K562 (cell line): ENCODE results near the gene PCDH19. TPM values are rescaled to one million over a fixed set of nuclear protein-coding genes. Genes with fewer than 3 reads are reported as not detected.

Source experiments
- ATAC-seq: fragments of 200-7000 bp; cut with Tn5 transposase; 3 replicates; pipeline ENCODE4 v1.9.1; 2020; ENCODE audit warnings: moderate library complexity
- BruUV-seq: library from RNA; stranded (reverse); fragments of 400-500 nt; replicated peaks from 2 replicates; lab custom pipeline; 2021; lab: Mats Ljungman, UMichigan
- CTCF ChIA-PET: fragments of 300-600 bp; formaldehyde crosslinking; extraction: SDS; loops from one replicate; lab custom pipeline; 2021; ENCODE audit warnings: low intra/inter-chr PET ratio; lab: Yijun Ruan, JAX
- POLR2A ChIA-PET: fragments of 300-600, 350-650 bp; sonication (Branson Sonifier 250); formaldehyde crosslinking; extraction: SDS; loops from one replicate; lab custom pipeline; 2021; ENCODE audit warnings: antibody characterized with exemption, inconsistent platforms; lab: Yijun Ruan, JAX
- DNase-seq, 4 experiments: peaks; one replicate each; pipeline versions ENCODE4 v3.0.0 to v3.0.0-alpha.2; 2011 to 2018; ENCODE audit warnings: low spot score in 3 of 4, mixed read lengths in 3 of 4; ENCODE audit errors: extremely low read depth in 1 of 4
- FAIRE-seq: peaks from 2 replicates; lab custom pipeline; 2011; peaks lifted over from hg19 to GRCh38; lab: Jason Lieb, UNC
- H2AFZ ChIP-seq: 2 replicates; pipeline ENCODE4 v1.6.0; 2011; ENCODE audit warnings: low read depth, low read length, control low read depth, inconsistent platforms
- H3K27ac ChIP-seq: fragments of 200-600 bp; 3 replicates; pipeline ENCODE4 v1.8.0; 2011; ENCODE audit warnings: low read depth, mild to moderate bottlenecking, control low read depth, inconsistent platforms, low read length, moderate library complexity, mixed read lengths; ENCODE audit errors: extremely low read depth
- H3K27me3 ChIP-seq, 2 experiments: fragments of 300-600 bp in 1 of 2; 2 replicates in 1 of 2; 3 replicates in 1 of 2; pipeline versions ENCODE4 v1.6.0 to v1.8.0; 2011; ENCODE audit warnings: inconsistent platforms in 2 of 2, low read length in 2 of 2, mild to moderate bottlenecking in 1 of 2, mixed read lengths in 1 of 2, moderate library complexity in 1 of 2; ENCODE audit not compliant: control insufficient read depth in 2 of 2, insufficient read depth in 2 of 2
- H3K36me3 ChIP-seq: fragments of 300-600 bp; 3 replicates; pipeline ENCODE4 v1.8.0; 2011; ENCODE audit warnings: mild to moderate bottlenecking, low read length, inconsistent platforms; ENCODE audit not compliant: control insufficient read depth, insufficient read depth
- H3K4me1 ChIP-seq, 2 experiments: fragments of 200-600 bp in 1 of 2; replicated peaks in 1 of 2; 2 replicates in 1 of 2; 3 replicates in 1 of 2; pipeline versions ENCODE4 v1.5.1 to v1.8.0; 2011; ENCODE audit warnings: inconsistent platforms in 2 of 2, low read length in 2 of 2, mild to moderate bottlenecking in 1 of 2, mixed read lengths in 1 of 2, moderate library complexity in 1 of 2; ENCODE audit not compliant: control insufficient read depth in 2 of 2, insufficient read depth in 2 of 2
- H3K4me2 ChIP-seq: 2 replicates; pipeline ENCODE4 v1.6.1; 2011; ENCODE audit warnings: low read length, control low read depth, inconsistent platforms, mixed read lengths; ENCODE audit not compliant: insufficient read depth
- H3K4me3 ChIP-seq: fragments of 200-600 bp; sonication (generic), shearing (Covaris generic); 2 replicates; pipeline ENCODE4 v1.5.1; 2016; ENCODE audit warnings: control low read depth, inconsistent platforms
- H3K79me2 ChIP-seq: fragments of 200-600 bp; 3 replicates; pipeline ENCODE4 v1.8.0; 2011; ENCODE audit warnings: low read length, inconsistent platforms; ENCODE audit not compliant: control insufficient read depth, insufficient read depth
- H3K9ac ChIP-seq, 2 experiments: 2 replicates each; pipeline versions ENCODE4 v1.6.0 to v1.6.1; 2011; ENCODE audit warnings: low read depth in 2 of 2, low read length in 2 of 2, control low read depth in 1 of 2, inconsistent platforms in 1 of 2, mild to moderate bottlenecking in 1 of 2, mixed read lengths in 1 of 2; ENCODE audit not compliant: insufficient read depth in 1 of 2
- H3K9me1 ChIP-seq: one replicate; pipeline ENCODE4 v1.6.0; 2011; ENCODE audit warnings: inconsistent platforms, mild to moderate bottlenecking, low read length, moderate library complexity; ENCODE audit not compliant: control insufficient read depth, insufficient read depth
- H3K9me3 ChIP-seq: replicated peaks from 2 replicates; pipeline ENCODE4 v1.5.1; 2011; ENCODE audit warnings: low read depth, low read length, inconsistent platforms; ENCODE audit not compliant: control insufficient read depth, insufficient read depth
- H4K20me1 ChIP-seq: replicated peaks from 2 replicates; pipeline ENCODE4 v1.6.1; 2011; ENCODE audit warnings: low read length, inconsistent platforms, mixed read lengths; ENCODE audit not compliant: control insufficient read depth, insufficient read depth
- FOXP4 ChIP-seq: sonication (generic); formaldehyde crosslinking; IDR thresholded peaks from 2 replicates; pipeline ENCODE4 v1.8.0; 2022; ENCODE audit warnings: mild to moderate bottlenecking, missing genetic modification reagents, borderline replicate concordance
- FUS ChIP-seq: fragments of 200-400 bp; formaldehyde crosslinking; optimal IDR thresholded peaks from 2 replicates; pipeline ENCODE3; 2017; ENCODE audit warnings: low read depth, low read length
- HMG20B ChIP-seq: fragments of 250-450 bp; sonication (Bioruptor Pico); IDR thresholded peaks from 2 replicates; pipeline ENCODE4 v1.5.0; 2021; ENCODE audit warnings: mild to moderate bottlenecking
- KLF6 ChIP-seq: fragments of 250-450 bp; sonication (Bioruptor Pico); IDR thresholded peaks from 2 replicates; pipeline ENCODE4 v1.4.0; 2020; ENCODE audit warnings: mild to moderate bottlenecking, moderate library complexity, borderline replicate concordance
- NFIC ChIP-seq: fragments of 450-650 bp; IDR thresholded peaks from 2 replicates; pipeline ENCODE4 v1.6.1; 2017; ENCODE audit warnings: mild to moderate bottlenecking, inconsistent platforms
- NRF1 ChIP-seq, 2 experiments: fragments of 450-650 bp; IDR thresholded peaks in 1 of 2; conservative IDR thresholded peaks in 1 of 2; 2 replicates each; pipeline ENCODE4 v1.6.1; 2014; ENCODE audit warnings: mild to moderate bottlenecking in 2 of 2
- SNAPC5 ChIP-seq: fragments of 250-450 bp; sonication (Bioruptor Pico); IDR thresholded peaks from 2 replicates; pipeline ENCODE4 v1.8.0; 2021; ENCODE audit warnings: moderate library complexity, mild to moderate bottlenecking, inconsistent platforms
- ZNF512 ChIP-seq: IDR thresholded peaks from 2 replicates; pipeline ENCODE4 v1.6.1; 2016; ENCODE audit warnings: missing genetic modification characterization, missing compliant biosample characterization
- WGBS: fragments of 100-300 bp; shearing (Covaris generic); methylation state at CpG from one replicate; pipeline ENCODE4 v1.1.6; 2016; ENCODE audit warnings: low coverage, mixed read lengths; ENCODE audit not compliant: insufficient coverage; ENCODE audit errors: missing lambda C conversion rate; 5-methylcytosine and 5-hydroxymethylcytosine counted together
- in situ Hi-C: fragments of 300-500 bp; cut with MboI; formaldehyde crosslinking; loops from 4 replicates; pipeline ENCODE4 v1.15.0; 2018; ENCODE audit warnings: inconsistent platforms, mixed read lengths
- intact Hi-C: fragments of 100-400 bp; cut with micrococcal nuclease; formaldehyde crosslinking; loops from 2 replicates; pipeline ENCODE4 v1.14.2; 2022
- polyA plus RNA-seq, 8 experiments: library from polyadenylated mRNA; depleted of rRNA in 4 of 8; stranded (reverse) in 5 of 8; unstranded in 3 of 8; fragments of >200 nt; fragmentation: Nextera tagmentation in 2 of 8; fragmentation: Illumina TruSeq in 1 of 8; extraction: Ambion mirVana in 2 of 8; extraction: Trizol in 1 of 8; gene quantifications; 2 replicates each; pipeline versions ENCODE4 v1.2.1 to v1.2.3, GENCODE V29; 2011 to 2014; ENCODE audit warnings: inconsistent platforms in 1 of 8, missing spikeins in 1 of 8
- total RNA-seq, 7 experiments: library from RNA; depleted of rRNA in 6 of 7; stranded (reverse); fragments of >200 nt in 6 of 7; fragmentation: Illumina TruSeq in 2 of 7; extraction: Trizol in 2 of 7; gene quantifications; 2 replicates each; pipeline versions ENCODE4 v1.2.1 to v1.2.3, GENCODE V29; 2011 to 2021; ENCODE audit warnings: low replicate concordance in 1 of 7
- TF ChIP-seq, protein P1 (sequence below): sonication (generic); formaldehyde crosslinking; IDR thresholded peaks from 2 replicates; pipeline ENCODE4 v1.8.1; 2023; ENCODE audit warnings: mild to moderate bottlenecking, missing genetic modification reagents, moderate library complexity
- TF ChIP-seq, protein P2 (sequence below), 2 experiments: IDR thresholded peaks; 2 replicates each; pipeline ENCODE4 v1.6.1; 2011; ENCODE audit warnings: borderline replicate concordance in 1 of 2, control low read depth in 1 of 2, low read depth in 1 of 2, low read length in 1 of 2, mild to moderate bottlenecking in 1 of 2, mixed read lengths in 1 of 2, moderate library complexity in 1 of 2; ENCODE audit not compliant: insufficient read depth in 1 of 2, insufficient read length in 1 of 2, poor library complexity in 1 of 2, severe bottlenecking in 1 of 2; ENCODE audit errors: extremely low read depth in 1 of 2

PCDH19 gene
- total and polyA plus RNA-seq, 9 of the 15 experiments (the other 6 are each of a cell fraction or from before 2014, with no cell fraction given): not detected

DNA sequence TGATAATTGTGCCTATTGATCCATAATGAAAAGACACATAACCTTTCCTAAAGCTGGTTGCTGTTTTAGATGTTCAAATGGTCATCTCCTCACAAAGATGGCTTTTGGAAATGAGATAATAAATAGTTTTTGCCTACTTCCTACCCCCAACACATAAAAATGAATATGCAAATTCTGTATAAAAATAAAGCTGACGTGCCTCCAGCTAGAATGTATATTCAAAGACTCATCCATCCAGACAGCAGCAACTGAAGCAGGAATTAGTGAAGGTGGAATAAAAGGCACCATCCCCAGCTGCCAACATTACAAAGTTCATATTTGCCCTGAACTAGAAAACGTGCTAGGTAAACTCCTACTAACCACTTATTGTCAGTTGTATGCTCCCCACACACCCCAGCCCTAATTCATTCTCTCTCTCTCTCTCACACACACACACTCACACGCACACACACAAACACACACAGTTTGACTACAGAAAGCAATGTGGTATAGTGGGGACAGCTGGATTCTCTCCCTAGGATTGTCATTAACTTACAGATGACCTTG, 53.6 kb downstream of the PCDH19 start:
- no TSS peak for BruUV-seq
- Histone ChIP-seq H3K9me1 (no peaks in the 10 kb centered on the region), H3K4me3 (no peak overlapping the region), H3K4me2 (no peak overlapping the region), H3K79me2 (no peaks in the 10 kb centered on the region), H4K20me1 (no peaks in the 10 kb centered on the region), H2AFZ (no peak overlapping the region), H3K4me1 (no peaks in the 10 kb centered on the region), H3K9me3 (no peaks in the 10 kb centered on the region)
- in situ Hi-C loops: no loop called here
- no peak for ATAC-seq
- intact Hi-C loops: no loop called here
- DNase-seq: no peak
- 0% methylated on average over 2 of the region's 3 CpGs for WGBS
- FAIRE-seq: no peak
- POLR2A ChIA-PET: no interaction called here
- no peak for TF ChIP-seq ZNF512 (tag)
- TF ChIP-seq NRF1 (conservative IDR thresholded peaks at IDR 0.05 in 1 of 2, IDR thresholded peaks at IDR 0.05 in 1 of 2): no peak
- TF ChIP-seq, protein P1, sequence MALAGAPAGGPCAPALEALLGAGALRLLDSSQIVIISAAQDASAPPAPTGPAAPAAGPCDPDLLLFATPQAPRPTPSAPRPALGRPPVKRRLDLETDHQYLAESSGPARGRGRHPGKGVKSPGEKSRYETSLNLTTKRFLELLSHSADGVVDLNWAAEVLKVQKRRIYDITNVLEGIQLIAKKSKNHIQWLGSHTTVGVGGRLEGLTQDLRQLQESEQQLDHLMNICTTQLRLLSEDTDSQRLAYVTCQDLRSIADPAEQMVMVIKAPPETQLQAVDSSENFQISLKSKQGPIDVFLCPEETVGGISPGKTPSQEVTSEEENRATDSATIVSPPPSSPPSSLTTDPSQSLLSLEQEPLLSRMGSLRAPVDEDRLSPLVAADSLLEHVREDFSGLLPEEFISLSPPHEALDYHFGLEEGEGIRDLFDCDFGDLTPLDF (CRISPR knock-in tag): no peak
- TF ChIP-seq FUS: no peak
- no peak for TF ChIP-seq NFIC
- TF ChIP-seq KLF6: no peak
- TF ChIP-seq SNAPC5: no peak
- no peak for TF ChIP-seq FOXP4
- TF ChIP-seq HMG20B: no peak
- TF ChIP-seq, protein P2, sequence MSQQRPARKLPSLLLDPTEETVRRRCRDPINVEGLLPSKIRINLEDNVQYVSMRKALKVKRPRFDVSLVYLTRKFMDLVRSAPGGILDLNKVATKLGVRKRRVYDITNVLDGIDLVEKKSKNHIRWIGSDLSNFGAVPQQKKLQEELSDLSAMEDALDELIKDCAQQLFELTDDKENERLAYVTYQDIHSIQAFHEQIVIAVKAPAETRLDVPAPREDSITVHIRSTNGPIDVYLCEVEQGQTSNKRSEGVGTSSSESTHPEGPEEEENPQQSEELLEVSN (IDR thresholded peaks at IDR 0.05; ENCODE audit: borderline replicate concordance in 1 of 2, extremely low read depth in 1 of 2, insufficient read depth in 1 of 2, insufficient read length in 1 of 2, low read depth in 1 of 2, low read length in 1 of 2, poor library complexity in 1 of 2, severe bottlenecking in 1 of 2): no peak
- TF ChIP-seq, all 486 proteins: peak for 0
- no peaks in the 10 kb centered on the region for H3K36me3 ChIP-seq
- CTCF ChIA-PET: no interaction called here
- H3K9ac ChIP-seq: no peak overlapping the region
- no peaks in the 10 kb centered on the region for H3K27me3 ChIP-seq
- no peak overlapping the region for H3K27ac ChIP-seq
